Progenitor cell of endocrine pancreas (in vitro differentiated cells): ENCODE results near the gene CNTNAP4. TPM values are rescaled to one million over a fixed set of nuclear protein-coding genes. Genes with fewer than 3 reads are reported as not detected.

Experiments
- DNase-seq: peaks from one replicate; pipeline ENCODE4 v3.0.0; 2021; ENCODE audit warnings: low spot score; ENCODE audit not compliant: unreplicated experiment
- H3K27ac Mint-ChIP-seq: 2 replicates; pipeline ENCODE4 v1.8.0; 2021; ENCODE audit warnings: mild to moderate bottlenecking, moderate library complexity, mixed read lengths
- H3K27me3 Mint-ChIP-seq: 2 replicates; pipeline ENCODE4 v1.8.0; 2021; ENCODE audit warnings: mixed read lengths
- H3K36me3 Mint-ChIP-seq: 2 replicates; pipeline ENCODE4 v1.8.0; 2022; ENCODE audit warnings: mixed read lengths; ENCODE audit not compliant: insufficient read depth
- H3K4me1 Mint-ChIP-seq: 2 replicates; pipeline ENCODE4 v1.8.0; 2021; ENCODE audit warnings: low read depth, mixed read lengths
- H3K4me3 Mint-ChIP-seq: 2 replicates; pipeline ENCODE4 v1.8.0; 2021; ENCODE audit warnings: low read depth, mild to moderate bottlenecking, moderate library complexity, mixed read lengths
- H3K9me3 Mint-ChIP-seq: 2 replicates; pipeline ENCODE4 v1.8.0; 2021; ENCODE audit warnings: low read depth, mixed read lengths
- total RNA-seq: library from RNA; stranded (reverse); gene quantifications from 2 replicates; pipeline ENCODE4 v1.2.1, GENCODE V29; 2021
- TF ChIP-seq, protein P1 (sequence below): fragments of 200-600 bp; sonication (generic); IDR thresholded peaks from one replicate; pipeline ENCODE4 v1.5.0; 2021; ENCODE audit warnings: antibody characterized with exemption, mild to moderate bottlenecking; ENCODE audit not compliant: unreplicated experiment

The CNTNAP4 gene
- total RNA-seq, 1 donor from 2014 or later, result 0.74 TPM

DNA sequence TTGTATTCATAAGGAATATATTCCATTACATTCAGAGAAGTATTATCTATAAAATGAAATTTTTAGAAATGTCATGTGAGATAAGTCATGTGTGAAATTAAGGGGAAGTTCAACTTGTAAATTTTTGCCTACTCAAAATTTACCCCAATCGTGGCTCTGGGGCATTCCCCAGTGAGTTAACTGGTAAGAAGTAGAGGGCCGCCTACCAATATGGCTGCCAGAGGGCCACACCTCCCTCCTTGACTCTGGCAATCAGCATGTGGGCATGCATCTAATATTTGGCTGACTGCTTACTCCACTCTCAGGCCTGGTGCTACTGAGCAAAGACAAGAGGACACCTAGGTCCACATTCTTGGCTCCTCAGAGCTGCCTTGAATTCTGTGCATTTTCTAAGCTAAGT is 39.7 kb upstream of the CNTNAP4 start:
- Mint-ChIP-seq H3K4me1 (peaks cover 7% of the 10 kb centered on the region), H3K36me3 (no peaks in the 10 kb centered on the region), H3K27ac (no peak overlapping the region), H3K27me3 (no peaks in the 10 kb centered on the region), H3K4me3 (no peak overlapping the region), H3K9me3 (no peaks in the 10 kb centered on the region)
- TF ChIP-seq, protein P1, sequence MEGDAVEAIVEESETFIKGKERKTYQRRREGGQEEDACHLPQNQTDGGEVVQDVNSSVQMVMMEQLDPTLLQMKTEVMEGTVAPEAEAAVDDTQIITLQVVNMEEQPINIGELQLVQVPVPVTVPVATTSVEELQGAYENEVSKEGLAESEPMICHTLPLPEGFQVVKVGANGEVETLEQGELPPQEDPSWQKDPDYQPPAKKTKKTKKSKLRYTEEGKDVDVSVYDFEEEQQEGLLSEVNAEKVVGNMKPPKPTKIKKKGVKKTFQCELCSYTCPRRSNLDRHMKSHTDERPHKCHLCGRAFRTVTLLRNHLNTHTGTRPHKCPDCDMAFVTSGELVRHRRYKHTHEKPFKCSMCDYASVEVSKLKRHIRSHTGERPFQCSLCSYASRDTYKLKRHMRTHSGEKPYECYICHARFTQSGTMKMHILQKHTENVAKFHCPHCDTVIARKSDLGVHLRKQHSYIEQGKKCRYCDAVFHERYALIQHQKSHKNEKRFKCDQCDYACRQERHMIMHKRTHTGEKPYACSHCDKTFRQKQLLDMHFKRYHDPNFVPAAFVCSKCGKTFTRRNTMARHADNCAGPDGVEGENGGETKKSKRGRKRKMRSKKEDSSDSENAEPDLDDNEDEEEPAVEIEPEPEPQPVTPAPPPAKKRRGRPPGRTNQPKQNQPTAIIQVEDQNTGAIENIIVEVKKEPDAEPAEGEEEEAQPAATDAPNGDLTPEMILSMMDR, result no peak
- DNase-seq, result no peak

DNA sequence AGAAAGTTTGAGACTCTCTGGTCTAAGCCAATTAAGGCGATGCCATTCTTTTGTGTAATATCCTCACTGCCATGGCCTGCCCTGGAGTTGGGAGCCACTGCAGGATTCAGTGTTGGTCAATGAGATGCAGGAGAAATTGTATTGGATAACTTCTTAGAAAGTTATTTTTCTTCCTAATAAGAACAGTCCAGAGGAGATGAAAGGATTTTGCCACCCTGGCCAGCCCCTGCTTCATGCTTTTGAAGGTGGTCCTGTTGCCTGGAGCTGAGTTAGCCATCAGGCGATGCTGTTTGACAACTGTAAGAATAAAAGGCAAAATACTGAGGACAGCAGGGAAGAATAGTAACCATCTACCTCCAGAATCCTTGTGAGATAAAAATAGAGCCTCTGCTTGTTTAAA is 35.4 kb upstream of the CNTNAP4 start:
- Mint-ChIP-seq H3K36me3 (no peaks in the 10 kb centered on the region), H3K4me3 (no peak overlapping the region), H3K27me3 (no peaks in the 10 kb centered on the region), H3K27ac (no peak overlapping the region), H3K9me3 (no peaks in the 10 kb centered on the region), H3K4me1 (peaks cover 7% of the 10 kb centered on the region)
- DNase-seq, result no peak
- TF ChIP-seq, protein P1, result no peak

DNA sequence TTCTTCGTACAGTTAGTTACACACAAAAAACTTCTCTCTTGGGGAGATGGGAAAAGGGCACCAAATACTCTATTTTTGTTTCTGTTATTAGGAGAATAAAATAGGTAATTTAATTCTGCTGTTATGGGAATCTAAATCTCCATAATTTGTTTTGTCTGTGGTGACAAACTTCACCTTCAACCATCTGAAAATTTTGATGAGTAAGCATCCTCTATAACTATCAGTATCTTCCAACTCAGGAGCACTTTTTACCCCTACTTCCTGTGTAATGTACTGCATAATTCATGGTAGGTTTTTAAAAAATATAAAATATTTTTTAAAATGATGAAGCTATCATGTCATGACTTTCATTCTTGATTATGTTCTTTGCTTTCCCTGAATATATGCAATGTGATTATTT is 33.6 kb upstream of the CNTNAP4 start:
- peaks cover 7% of the 10 kb centered on the region for H3K4me1 Mint-ChIP-seq
- no peaks in the 10 kb centered on the region for H3K27me3 Mint-ChIP-seq
- H3K36me3 Mint-ChIP-seq, result no peaks in the 10 kb centered on the region

DNA sequence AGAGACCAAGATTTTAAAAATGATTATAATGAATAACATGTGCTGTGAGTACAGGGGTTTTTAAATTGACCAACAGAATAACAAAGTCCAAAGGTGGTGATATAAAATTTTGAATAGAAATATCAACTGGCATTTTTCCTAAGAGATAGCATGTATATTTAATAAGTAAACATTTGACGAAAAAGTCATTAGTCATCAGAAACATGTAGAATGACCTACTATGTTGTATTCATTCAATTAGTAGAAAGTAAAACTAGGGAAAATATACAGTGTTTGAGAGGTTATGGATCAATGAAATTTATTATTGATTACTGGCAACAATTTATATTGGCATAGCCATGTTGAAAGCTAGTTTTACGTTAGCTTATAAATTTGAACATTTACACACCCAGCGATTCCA is 30.6 kb upstream of the CNTNAP4 start:
- Mint-ChIP-seq H3K4me1 (peaks cover 5% of the 10 kb centered on the region), H3K9me3 (peaks cover 5% of the 10 kb centered on the region), H3K27ac (no peak overlapping the region), H3K36me3 (no peaks in the 10 kb centered on the region), H3K27me3 (no peaks in the 10 kb centered on the region), H3K4me3 (no peak overlapping the region)
- DNase-seq, result no peak
- TF ChIP-seq, protein P1, result no peak

More for the DNA sequence above, 33.6 kb upstream of the CNTNAP4 start:
- H3K27ac Mint-ChIP-seq, result no peak overlapping the region
- H3K9me3 Mint-ChIP-seq, result no peaks in the 10 kb centered on the region
- no peak for DNase-seq
- TF ChIP-seq, protein P1, result no peak
- no peak overlapping the region for H3K4me3 Mint-ChIP-seq

DNA sequence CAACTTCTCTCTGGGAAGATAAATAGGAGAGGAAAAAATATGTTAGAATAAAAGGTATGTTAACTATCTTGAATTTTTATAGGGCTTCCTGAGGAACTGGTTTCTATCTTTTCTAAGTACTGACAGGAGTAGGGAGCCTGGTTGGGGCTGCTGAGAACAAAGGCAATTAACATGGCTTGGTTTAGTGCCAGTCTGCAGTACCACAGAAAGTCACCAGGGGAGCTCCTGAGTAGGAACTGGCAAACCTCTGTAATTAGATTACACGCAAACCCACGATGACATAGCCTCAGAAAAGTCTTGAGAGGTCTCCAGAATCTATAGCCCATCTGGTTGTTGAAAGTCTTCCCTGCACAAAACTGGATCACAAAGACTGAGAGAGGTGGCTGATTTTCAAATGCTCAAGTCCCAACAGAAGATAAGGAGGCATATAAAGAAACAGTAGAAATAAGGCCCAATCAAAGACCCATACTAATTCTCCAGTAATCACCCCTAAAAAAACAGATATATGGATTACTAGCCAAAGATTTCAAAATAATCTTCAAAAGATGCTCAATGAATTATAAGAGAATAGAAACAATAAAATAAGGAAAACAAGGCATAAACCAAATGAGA is 11.7 kb upstream of the CNTNAP4 start:
- H3K27ac Mint-ChIP-seq, result no peak overlapping the region
- no peak overlapping the region for H3K4me3 Mint-ChIP-seq
- peaks cover 4% of the 10 kb centered on the region for H3K36me3 Mint-ChIP-seq
- peaks cover 28% of the 10 kb centered on the region for H3K9me3 Mint-ChIP-seq
- no peaks in the 10 kb centered on the region for H3K27me3 Mint-ChIP-seq
- TF ChIP-seq, protein P1, result peak; percentile 44
- no peak for DNase-seq
- no peaks in the 10 kb centered on the region for H3K4me1 Mint-ChIP-seq
